ENCODE measurements around the gene PIK3AP1.

DNA sequence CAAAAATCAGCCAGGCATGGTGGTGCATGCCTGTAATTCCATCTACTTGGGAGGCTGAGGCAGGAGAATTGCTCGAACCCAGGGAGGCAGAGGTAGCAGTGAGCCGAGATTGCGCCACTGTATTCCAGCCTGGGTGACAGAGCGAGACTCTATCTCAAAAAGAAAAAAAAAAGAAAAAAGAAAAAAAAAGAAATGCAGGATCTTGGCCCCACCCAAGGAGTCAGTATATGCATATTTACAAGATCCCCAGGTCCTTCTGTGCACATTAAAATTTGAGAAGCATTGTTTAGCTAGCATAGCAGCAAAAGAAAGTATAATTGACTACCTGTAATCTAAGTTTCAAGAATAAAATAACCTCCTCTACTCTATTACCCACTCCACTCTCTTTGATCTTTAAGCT is 15.8 kb downstream of the PIK3AP1 start:
- TF ChIP-seq, protein P1, sequence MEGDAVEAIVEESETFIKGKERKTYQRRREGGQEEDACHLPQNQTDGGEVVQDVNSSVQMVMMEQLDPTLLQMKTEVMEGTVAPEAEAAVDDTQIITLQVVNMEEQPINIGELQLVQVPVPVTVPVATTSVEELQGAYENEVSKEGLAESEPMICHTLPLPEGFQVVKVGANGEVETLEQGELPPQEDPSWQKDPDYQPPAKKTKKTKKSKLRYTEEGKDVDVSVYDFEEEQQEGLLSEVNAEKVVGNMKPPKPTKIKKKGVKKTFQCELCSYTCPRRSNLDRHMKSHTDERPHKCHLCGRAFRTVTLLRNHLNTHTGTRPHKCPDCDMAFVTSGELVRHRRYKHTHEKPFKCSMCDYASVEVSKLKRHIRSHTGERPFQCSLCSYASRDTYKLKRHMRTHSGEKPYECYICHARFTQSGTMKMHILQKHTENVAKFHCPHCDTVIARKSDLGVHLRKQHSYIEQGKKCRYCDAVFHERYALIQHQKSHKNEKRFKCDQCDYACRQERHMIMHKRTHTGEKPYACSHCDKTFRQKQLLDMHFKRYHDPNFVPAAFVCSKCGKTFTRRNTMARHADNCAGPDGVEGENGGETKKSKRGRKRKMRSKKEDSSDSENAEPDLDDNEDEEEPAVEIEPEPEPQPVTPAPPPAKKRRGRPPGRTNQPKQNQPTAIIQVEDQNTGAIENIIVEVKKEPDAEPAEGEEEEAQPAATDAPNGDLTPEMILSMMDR (IDR thresholded peaks at IDR 0.05) = no peak
- TF ChIP-seq POLR2A (IDR thresholded peaks at IDR 0.05) = no peak
